DMS 273 treated with DMSO at 0.1 percent for 48 hours (cell line): ENCODE results near the gene GPC4.

Source experiments
- DNase-seq: peaks from one replicate; lab custom pipeline; 2025; lab: John Stamatoyannopoulos, UW

GPC4 gene

DNA sequence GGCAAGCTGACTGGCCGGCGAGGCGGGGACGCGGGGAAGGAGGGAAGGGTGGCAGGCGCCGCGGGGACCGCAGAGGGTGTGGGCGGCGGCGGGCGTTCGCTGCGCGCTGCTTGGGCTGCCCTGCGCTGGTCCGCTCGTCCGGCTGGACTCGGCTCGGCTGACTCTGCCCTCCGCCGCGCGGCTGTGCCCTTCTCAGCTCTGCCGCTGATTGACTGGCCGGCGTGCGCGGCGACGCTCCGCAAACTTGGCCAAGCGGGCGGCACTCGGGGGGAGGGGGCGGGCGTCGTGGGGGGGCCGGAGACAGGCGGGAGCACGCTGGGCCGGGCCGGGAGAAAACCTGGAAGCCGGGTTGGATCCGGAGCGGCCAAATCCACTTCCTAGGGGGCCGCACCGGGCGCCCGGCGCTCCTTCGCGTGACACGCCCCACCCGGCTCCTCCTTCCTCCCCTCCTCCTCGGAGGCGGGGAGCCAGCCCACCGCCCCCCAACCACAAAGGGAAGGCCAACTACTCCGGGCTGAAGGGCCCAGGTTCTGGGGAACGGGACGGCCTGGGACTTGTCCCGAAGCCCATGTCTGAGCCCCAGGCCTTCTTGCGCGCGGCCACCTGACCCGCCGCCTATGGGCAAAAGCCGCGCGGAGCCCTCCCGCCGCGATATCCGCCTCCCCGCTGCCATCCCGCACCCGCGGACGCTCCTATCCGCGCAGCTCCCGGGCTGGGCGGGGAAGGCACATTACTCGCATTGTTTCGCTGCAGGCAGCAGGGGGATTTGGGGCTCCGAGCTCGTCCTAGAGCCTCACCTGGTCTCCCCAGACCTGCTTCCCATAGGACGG is at the start of gene GPC4:
Gene GPC4 (minus strand): TSS at position 214 of the 830 bp plus-strand sequence. CDS start 524 bp downstream, outside the sequence.
- peak; percentile 51 for DNase-seq

DNA sequence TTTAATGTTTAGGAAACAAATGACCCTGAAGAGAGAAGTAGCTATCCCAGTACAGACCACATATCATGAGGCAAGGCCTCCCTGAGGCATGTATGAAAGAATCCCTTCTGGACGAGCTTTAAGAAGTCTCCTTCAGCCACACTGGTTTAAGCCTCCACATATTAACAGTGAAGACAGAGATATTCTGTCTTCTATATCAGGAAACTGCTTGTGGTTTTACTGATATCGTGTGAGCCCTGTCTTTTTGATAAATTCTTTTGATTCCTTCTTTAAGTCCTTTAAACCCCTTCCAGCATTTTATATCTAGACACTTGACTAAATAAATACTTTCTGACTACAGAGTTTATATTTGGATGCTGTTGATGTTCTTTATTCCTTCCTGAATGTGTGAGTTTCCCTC is 45.9 kb upstream of the GPC4 start:
- DNase-seq: no peak

DNA sequence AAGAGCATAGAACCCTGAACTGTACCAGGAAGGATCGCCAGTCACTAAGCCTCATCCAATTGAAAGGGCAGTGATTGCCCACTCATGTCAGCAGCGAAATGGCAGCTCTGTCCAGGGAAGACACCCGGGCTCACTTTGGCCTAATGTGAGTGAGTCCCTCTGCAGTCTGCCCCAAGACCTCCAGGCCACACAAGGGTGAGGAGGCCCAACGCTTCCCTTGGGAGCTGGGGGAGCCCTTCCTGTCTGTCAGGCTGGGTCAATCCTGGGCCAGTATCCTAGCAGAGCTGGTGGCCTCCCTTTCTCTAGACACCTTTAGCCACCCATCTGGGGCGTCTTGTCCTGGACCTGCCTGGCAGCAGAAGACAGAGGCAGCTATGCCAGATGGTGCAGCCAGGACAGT is 39.6 kb upstream of the GPC4 start:
- no peak for DNase-seq

DNA sequence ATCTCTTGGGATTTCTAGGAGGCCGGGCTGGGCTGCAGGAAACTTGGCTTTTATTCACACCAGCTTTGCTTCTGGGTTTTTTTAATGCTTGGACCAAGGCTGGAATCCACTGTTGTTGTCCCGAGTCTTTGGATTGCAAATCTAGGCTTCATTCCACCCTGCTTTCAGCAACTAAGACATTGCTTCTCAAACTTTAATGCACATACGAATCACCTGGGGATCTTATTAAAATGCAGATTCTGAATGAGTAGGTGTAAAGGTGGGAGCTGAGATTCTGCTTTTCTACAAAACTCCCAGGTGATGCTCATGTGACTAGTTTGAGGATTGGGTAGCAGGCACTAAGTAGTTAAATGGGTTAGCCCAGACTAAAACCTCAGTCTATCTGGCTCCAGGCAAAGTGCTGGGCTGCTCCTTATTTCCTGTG is 39.2 kb upstream of the GPC4 start:
- no peak for DNase-seq

DNA sequence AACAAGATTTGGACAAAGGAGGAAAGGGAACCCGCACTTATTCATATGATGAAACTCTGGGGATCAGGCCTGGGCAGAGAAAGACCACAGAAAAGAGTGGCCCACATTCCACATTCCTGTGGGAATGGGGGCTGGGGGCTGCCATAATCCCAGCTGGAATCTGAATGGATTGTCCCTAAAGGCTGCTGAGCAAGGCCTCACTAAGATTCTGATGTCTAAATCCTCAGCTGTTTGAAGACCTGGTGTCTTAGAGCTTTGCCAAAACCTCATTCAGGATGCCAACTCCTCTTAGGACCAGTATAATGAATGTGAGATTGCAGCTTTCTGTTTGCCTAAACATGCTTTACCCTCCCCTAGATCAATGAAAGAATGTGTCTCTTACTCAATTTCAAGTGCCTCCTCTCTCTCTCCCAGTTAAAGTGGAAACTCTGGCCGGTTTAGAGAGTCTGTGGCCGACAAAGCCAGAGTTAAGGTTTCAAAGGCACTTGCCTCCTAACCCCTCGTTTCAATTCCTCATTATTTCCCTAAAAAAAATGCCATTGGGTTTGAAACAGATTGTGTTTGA is 33.3 kb upstream of the GPC4 start:
- no peak for DNase-seq

DNA sequence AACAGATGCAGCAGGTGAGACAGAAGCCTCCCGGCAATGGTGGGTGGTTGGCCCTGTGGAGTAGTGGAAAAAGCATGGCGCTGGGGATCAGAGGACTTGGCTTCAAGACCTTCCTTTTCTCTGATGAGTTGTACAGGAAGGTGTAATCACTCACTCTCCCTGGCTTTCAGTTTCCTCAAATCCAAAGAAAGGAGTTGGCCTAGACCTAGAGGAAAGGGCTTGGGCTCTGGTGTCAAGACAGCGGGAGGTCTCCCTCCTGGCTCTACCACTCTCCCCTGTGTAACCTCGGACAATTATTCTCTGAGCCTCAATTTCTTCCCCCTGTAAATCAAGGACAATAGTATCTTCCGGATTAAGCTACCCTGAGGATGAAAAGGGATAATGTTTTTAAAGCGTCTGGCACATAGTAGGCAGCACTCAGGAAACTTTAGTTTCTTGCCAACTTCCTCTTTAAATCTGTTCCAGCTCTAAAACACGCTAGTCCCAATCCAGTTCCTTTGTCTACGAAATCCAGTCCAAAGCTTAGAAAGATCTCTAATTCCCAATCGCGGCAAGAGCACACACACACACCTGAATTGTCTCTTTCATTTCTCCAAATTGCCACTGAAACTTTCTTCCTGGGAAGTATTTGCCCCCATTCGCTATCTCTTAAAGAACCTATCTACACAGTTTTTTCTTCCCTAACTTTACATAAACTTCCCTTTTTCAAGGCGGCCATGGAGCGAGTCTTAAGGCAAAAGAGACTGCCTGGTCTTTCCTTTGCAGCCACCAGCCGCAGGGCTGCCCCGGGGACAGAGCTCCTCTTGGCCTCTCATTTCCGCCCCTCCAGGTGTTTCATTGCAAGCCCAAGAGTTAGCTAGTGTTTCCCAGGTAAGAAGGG is 29.9 kb upstream of the GPC4 start:
- DNase-seq: peak; percentile 54

DNA sequence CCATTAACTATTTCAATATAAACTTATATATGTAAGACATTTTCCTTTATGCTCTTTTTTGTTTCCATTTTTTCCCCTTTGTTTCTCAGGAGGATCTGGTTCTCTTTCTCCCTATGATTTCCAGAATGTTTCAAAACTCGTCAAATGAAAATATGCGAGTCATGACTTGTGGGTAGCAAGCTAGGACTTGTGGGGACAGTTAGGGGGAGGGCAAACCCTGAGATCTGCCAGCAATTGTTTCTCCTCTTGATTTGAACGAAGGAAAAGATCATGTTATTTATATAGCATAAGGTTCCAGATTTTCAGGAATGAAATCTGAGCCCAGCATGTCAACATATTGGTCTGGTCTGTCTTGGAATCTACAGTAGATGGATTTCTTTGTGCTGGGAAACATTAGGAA is 28.9 kb upstream of the GPC4 start:
- peak; percentile 34 for DNase-seq

DNA sequence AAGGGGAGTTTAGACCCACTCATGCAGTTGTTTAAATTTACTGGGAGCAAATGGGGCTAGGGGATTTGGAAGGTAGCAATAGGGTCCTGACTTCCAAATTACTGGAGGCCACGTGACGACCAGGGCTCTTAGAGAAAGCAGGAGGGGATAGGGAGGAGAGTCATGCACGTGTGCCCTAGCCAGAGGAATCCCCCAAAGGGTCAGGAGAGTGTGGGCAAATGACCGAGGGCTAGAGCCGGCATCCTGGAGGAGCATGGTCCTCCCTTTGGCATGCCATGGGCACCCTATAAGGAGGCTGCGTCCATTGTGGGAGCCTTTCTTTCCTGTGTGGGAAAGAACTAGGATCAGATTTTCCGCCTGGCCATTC is 25.5 kb upstream of the GPC4 start:
- DNase-seq: no peak

DNA sequence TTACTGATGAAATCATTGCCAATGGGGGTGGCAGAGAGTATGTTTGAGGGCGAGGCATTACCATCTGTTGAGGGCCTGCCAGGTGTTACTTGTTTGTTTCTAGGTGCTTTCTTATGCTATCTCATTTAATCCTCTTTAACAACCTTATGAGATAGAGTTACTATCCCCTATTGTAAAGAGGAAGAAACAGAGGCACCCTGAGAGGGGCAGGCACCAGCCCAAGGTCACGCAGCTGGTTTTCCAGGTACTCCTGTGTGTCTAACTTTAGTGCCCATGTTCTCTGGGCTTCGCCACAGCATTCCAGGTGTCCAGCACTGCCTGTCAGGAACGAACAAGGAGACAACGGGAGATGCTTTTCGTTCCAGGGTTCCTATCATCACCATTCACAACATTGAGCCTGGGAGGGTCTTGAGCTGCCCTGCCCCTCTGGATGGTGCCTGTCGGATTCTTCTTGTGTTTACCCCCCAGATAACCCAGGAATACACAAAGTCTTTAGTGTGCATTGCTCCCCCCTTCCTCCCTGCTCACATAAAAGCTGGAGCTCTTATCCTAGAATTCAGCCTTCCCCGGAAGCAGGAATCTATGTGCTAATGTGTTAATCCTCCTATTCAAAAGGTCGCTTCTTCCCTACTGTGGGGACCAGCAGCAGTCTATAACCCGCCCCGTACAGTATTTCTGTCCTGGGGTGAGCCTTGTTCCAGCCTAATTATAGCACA is 24.9 kb upstream of the GPC4 start:
- DNase-seq: no peak

DNA sequence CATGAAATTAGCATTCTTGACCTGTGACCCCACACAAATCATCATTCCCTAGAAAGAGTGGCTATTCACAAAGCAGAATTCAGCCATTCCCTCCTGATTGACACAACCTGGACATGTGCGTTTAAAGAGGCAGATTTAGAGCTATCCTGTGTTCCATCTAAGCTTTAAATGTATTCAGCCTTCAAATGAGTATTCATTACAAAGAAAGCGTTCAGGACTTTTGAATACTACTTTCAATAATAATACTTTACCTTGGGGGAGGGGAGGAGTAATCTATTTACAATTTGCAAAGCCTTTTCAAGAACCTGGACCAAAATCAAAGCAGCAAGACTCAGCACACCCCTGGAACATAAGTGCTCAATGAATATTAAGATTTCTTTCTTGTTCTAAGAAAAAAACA is 22.5 kb upstream of the GPC4 start:
- no peak for DNase-seq

DNA sequence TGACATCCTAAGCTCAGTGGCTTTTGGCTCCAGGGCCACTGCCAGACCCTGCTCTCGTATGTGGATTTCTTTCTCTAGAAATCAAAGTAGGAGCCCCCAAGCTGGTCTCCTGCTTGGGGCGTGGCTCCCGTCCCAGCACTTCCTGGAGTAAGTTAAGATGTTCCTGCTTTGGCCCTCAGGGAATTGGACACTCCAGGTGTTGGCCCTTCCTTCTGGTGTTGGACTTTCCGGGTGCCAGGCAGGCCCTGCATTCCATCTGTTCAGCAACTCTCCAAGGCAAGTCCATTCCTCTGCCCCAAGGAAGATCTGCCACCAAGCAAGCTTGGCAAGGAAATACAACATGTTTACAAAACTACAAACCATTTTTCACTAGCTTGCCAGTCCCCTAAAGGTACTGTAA is 22.1 kb upstream of the GPC4 start:
- DNase-seq: no peak

DNA sequence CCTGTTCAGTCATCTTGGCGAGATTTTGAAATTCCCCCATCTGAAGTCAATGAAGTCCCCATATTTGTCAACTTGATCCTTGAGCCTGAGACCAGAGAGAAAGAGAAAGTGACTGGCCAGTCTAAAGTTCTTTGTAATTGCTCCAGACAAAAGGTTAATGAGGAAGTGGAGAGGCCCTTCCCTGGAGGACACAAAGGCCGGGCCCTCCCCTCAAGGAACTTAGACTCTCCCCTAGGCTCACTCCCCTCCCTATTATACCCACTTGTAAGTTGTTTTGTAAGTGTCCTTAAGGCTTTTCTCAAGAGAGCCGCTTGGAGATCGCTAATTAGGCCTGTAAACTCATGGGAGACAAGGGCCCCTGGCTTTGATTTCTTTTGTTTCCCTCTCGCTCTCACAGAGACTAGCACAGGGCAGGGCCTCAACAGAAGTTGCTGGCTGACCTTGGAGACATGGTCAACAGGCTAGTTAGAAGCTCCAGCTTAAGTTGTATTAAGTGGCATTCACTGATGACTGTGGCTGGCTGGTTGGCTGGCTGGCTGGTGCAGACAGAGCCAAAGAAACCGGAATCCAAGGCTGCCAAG is 20.3 kb upstream of the GPC4 start:
- DNase-seq: no peak

DNA sequence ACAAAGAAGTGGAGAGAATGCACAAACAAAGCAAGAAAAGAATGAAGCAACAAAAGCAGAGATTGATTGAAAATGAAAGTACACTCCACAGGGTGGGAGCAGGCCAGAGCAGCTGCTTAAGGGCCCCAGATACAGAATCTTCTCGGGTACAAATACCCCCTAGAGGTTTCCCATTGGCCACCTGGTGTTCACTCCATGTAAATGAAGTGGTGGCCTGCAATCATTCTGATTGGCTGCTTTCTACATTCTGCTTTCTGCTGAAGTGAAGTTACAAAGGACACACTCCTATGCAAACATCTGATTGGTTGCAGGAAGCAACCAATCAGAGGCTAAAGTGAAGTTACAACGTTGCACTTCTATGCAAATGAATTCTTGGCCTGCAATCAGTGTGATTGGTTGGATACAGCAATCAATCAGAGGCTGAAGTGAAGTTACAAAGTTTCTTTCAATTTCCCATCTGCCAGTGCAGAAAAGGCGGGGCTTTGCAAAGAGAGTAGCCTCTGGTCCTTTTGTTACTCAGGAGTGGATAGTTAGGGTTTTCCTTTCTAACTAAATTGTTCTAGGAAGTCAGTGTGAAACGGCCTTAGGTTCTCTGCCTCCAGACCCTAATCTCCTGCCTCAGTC is 19.0 kb upstream of the GPC4 start:
- no peak for DNase-seq

DNA sequence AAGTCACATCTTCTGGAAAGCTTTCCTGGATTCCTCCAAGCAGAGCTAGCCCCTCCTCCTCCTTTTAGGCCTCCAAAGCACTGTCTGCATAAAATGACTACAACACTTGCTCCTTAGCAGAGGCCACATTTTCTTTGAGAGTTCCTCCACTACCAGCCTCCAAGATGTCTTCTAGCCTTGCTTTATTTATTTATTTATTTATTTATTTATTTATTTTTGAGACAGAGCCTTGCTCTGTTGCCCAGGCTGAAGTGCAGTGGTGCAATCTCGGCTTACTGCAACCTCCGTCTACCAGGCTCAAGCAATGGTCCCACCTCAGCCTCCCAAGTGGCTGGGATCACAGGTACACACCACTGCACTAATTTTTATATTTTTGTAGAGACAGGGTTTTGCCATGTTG is 4.6 kb upstream of the GPC4 start:
- DNase-seq: no peak

DNA sequence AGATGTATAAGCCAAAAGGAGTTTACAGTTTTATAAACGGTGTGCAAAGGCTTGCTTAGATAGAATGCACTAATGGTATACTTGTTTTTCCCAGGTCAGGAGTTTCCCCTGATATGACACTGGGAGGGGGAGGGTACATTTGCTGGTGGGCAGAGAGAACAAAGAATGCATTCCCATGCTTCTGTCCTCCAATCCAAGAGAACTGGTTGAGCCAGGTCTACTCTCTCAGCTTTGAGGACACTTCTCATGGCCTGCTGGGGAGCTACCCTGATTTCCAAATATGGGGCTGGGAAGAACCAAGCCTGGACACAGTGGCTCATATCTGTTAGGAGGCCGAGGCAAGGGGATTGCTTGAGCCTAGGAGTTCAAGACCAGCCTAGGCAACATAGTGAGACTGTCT is 3.3 kb upstream of the GPC4 start:
- DNase-seq: no peak

DNA sequence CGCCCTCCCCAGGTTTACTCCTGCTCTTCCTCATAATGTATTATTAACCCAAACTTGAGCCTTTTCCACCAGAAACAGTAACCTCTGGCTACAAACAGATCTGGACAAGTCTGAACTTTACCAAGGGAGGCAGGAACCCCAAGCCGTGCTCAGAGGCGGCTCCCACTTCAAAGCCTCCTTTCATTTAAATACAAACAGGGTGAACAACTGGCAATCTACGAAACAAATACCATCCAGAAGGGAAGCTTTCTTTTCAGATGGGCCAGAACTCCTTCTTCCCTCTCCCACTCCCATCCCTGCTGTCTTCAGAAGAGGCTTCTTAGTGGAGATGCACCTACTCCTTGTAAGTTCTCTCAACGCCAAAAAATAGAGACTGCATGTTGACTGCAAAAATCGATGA is 2.1 kb upstream of the GPC4 start:
- DNase-seq: no peak

DNA sequence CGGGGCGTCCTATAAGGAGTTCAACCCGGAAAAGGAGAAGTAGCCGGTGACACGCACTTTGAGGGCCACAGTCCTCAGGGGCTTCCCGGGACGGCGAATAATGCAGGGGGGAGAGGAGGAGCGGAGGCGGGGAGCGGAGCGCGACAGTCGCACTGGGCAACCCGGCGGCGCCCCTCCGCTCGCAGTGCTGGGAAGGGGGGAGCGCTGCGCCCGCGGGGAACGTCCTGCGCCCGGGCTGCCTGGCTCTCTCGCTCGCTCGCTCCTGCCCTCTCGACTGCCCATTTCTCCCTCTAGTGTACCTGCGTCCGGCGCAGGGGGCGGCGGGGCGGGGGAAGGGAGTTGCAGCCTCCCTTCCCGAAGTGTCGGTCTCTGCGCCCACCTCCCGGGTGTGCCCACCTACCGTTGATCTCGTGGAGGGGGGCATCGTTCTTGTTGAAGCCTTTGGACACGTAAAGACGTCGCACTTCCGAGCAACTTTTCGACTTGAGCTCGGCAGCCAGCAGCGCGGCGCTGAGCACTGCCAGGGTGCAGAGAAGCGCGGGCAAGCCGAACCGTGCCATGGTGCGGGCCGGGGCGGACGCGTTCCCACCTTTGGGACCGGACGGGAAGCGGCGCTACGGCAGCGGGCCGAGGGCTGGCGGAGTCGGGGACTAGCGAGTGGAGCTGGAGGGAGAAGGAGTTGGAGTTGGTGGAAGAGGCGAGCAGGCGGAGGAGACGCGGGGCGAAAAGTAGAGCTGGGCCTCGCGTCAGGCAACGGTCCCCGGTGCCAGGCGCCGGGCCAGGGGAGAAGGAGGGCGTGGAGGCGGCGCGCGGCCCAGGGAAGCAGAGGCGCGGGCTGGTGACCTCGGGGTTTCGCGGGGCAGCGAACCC is 648 bp downstream of the GPC4 start:
- no peak for DNase-seq

DNA sequence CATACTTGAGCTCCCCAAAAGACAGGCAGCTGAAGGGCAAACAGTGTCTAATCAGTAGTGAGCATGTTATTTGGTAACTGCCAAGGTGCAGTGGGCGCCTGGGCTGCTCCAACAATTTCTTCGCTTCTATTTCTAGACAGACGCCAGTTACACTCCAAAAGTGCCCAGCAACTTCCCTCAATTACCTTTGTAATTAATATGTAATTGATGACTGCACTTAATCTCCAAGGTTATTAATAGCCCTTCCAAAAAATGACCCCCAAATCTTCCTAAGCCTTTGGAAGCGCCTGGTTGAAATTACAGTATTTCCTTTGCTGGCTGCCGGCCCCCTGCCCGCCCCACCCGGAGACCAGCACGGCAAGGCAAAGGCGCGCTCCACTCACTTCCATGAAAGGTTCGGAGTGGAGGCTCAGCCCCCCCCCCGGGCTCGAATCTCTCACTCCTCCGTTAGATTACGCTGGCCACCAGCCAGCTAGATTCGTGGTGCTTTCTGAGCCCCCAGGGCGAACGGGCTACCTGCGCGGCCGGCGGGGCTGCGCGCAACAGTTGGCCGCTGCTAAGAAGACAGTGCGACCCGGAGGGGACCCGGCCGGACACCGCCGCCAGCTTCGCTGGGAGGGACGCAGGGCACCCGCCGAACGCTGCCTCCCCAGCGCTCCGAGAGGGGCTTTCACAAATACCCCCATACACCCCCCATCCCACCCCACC is 1.9 kb downstream of the GPC4 start:
- no peak for DNase-seq

DNA sequence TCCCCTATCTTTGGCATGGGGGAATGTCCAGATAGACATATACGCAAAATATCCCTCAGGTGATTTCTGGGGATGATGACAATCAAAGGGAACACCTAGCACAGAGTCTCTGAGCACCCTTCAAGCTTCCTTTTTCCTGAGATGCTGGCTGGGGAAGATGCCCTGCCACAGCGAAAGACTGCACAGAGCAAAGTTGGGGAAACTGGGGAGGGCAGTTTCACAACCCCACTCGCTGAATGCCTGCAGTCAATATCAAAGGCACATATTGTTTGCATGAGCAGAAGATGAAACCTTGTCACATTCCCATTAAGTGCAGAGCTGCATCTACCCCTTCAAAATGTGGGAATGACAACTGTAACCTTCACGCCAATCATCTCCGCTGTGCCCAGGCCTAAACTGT is 2.6 kb downstream of the GPC4 start:
- no peak for DNase-seq

DNA sequence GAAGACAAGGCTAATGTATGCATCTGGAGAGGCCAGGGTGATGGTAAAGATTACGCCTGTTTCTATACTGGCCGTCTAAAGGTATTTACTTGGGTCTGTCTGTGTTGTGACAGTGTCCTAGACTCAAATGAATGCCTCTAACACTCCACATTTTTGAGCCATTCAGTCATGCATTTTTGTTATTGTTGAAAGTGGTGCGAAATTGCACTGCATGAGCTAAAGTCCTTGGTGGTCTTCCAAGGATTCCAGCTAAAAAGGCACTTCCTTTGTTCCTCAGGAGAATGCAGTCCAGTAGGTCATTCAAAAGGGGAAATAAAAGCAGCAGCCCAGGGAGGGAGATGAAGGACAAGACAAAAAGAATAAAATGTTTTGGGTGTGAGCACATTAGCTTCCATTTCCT is 3.0 kb downstream of the GPC4 start:
- DNase-seq: no peak
